ENCODE results near the gene ALDH1A1. TPM values are rescaled to one million over a fixed set of nuclear protein-coding genes. Genes with fewer than 3 reads are reported as not detected.

The ALDH1A1 gene
- total RNA-seq, 1 experiment from 2014 or later = 1.9 TPM

DNA sequence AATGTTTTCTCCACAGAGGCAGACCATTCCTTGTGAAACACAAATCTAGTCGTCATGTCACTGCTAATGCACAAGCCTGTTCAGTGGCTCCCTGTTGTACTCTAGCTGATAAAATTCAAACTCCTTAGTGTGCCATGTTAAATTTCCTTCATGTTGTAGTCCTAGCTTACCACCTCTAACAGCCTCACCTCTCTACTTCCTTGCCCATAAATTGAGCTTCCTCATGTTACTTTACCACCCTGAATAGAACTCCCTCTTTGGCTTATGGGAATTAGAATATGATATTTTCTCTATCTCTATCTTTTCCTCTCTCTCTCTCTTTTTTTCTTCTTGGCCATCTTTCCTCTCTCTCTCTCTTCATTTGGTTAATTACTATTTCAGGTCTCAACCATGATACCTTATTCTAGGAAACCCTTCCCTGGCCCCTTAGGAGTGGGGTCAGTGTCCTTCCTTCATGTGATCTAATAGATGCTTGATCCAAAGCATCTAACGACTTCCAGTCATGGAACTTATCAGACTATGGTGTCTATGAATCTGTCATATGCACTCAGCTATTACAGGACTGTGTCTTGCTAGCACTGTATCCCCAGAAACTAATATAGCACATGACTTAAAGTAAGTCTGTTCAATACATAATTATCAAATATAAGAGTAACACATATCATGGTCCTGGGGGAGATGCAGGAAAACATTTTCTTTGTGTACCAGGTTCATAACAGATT lies 31.5 kb upstream of the ALDH1A1 start:
- ATAC-seq = no peak
- Mint-ChIP-seq H3K4me3 (no peak overlapping the region), H3K27ac (no peak overlapping the region), H3K27me3 (ENCODE audit: low read depth) (no peaks in the 10 kb centered on the region), H3K4me1 (peaks cover 2% of the 10 kb centered on the region), H3K36me3 (no peaks in the 10 kb centered on the region), H3K9me3 (no peaks in the 10 kb centered on the region)
- ChIA-PET CTCF (no interaction called here), POLR2A (interaction anchor here (0.6 kb wide), 1 partner anchor 919 kb away, joined by 5 read pairs; no protein-coding TSS in a partner anchor)
- no peak for DNase-seq (ENCODE audit: low spot score)
- no peak for TF ChIP-seq FOXJ3 (CRISPR knock-in tag; IDR thresholded peaks at IDR 0.05; ENCODE audit: borderline replicate concordance)
- TF ChIP-seq SP1 (CRISPR knock-in tag; conservative IDR thresholded peaks at IDR 0.05) = no peak
- TF ChIP-seq ATF1 (CRISPR knock-in tag; IDR thresholded peaks at IDR 0.05) = no peak
- TF ChIP-seq ATF6 (CRISPR knock-in tag; IDR thresholded peaks at IDR 0.05) = no peak
- no peak for TF ChIP-seq GRHL2 (CRISPR knock-in tag; IDR thresholded peaks at IDR 0.05; ENCODE audit: insufficient replicate concordance, severe bottlenecking)
- TF ChIP-seq, protein P1, sequence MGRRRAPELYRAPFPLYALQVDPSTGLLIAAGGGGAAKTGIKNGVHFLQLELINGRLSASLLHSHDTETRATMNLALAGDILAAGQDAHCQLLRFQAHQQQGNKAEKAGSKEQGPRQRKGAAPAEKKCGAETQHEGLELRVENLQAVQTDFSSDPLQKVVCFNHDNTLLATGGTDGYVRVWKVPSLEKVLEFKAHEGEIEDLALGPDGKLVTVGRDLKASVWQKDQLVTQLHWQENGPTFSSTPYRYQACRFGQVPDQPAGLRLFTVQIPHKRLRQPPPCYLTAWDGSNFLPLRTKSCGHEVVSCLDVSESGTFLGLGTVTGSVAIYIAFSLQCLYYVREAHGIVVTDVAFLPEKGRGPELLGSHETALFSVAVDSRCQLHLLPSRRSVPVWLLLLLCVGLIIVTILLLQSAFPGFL (CRISPR knock-in tag; IDR thresholded peaks at IDR 0.05; ENCODE audit: borderline replicate concordance) = no peak
- no peak for TF ChIP-seq GABPB1 (CRISPR knock-in tag; IDR thresholded peaks at IDR 0.05)
- no peak for TF ChIP-seq CBFB (CRISPR knock-in tag; IDR thresholded peaks at IDR 0.05; ENCODE audit: low read depth)
- no peak for TF ChIP-seq ZNF138 (CRISPR knock-in tag; conservative IDR thresholded peaks at IDR 0.05)
- TF ChIP-seq CREM (CRISPR knock-in tag; IDR thresholded peaks at IDR 0.05) = no peak
- no peak for TF ChIP-seq IRF1 (CRISPR knock-in tag; IDR thresholded peaks at IDR 0.05)
- no peak for TF ChIP-seq NFYB (CRISPR knock-in tag; conservative IDR thresholded peaks at IDR 0.05; ENCODE audit: low read depth)
- no peak for TF ChIP-seq ZNF396 (CRISPR knock-in tag; IDR thresholded peaks at IDR 0.05; ENCODE audit: borderline replicate concordance)

DNA sequence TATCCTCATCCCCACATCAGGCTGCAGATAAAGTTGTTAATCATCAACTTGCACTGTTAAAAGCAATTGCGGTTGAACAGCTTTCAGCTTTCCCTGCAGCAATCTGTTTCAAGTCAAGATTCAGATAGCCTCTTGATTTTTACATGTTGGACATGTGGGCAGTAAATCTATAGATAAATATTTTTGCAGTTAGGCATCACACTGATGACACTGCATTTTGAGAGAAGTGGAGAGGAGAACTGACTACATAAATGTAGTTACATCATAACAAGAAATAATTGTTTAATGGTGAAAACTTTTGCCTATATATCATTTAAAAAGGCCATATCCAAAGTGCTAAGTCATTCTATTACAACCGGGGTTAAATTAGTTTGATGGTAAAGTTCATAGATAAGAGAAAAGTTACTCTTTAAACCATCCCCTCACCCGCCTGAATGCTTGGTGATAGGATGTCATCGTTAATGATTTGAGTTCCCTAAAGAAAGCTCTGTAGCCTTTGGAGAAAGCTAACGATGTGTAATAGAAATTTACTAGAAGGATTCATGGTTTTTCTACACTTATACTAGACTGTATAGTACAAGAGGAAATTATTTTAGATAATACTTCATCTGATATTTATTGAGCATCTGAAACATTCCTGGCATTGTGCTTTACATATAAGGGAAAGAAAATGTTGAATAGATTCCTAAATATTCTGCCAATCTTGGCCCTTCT lies 30.8 kb upstream of the ALDH1A1 start:
- no peaks in the 10 kb centered on the region for H3K36me3 Mint-ChIP-seq
- H3K27me3 Mint-ChIP-seq (ENCODE audit: low read depth) = no peaks in the 10 kb centered on the region
- no peak for TF ChIP-seq MYBL2 (CRISPR knock-in tag; IDR thresholded peaks at IDR 0.05)
- TF ChIP-seq, protein P2, sequence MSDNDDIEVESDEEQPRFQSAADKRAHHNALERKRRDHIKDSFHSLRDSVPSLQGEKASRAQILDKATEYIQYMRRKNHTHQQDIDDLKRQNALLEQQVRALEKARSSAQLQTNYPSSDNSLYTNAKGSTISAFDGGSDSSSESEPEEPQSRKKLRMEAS (CRISPR knock-in tag; IDR thresholded peaks at IDR 0.05) = no peak
- TF ChIP-seq NFE2L1 (CRISPR knock-in tag; IDR thresholded peaks at IDR 0.05) = no peak
- TF ChIP-seq JAZF1 (CRISPR knock-in tag; IDR thresholded peaks at IDR 0.05) = no peak
- TF ChIP-seq FOXJ3 (CRISPR knock-in tag; IDR thresholded peaks at IDR 0.05; ENCODE audit: borderline replicate concordance) = no peak
- TF ChIP-seq NR1H2 (CRISPR knock-in tag; IDR thresholded peaks at IDR 0.05) = no peak
- TF ChIP-seq E2F5 (CRISPR knock-in tag; IDR thresholded peaks at IDR 0.05) = no peak
- no peak for TF ChIP-seq SMAD4 (CRISPR knock-in tag; IDR thresholded peaks at IDR 0.05)
- no peak for TF ChIP-seq AFF4 (CRISPR knock-in tag; IDR thresholded peaks at IDR 0.05; ENCODE audit: borderline replicate concordance)
- TF ChIP-seq ATF1 (CRISPR knock-in tag; IDR thresholded peaks at IDR 0.05) = no peak
- TF ChIP-seq HMGA2 (CRISPR knock-in tag; IDR thresholded peaks at IDR 0.05) = no peak
- no peaks in the 10 kb centered on the region for H3K9me3 Mint-ChIP-seq
- CTCF ChIA-PET = no interaction called here
- POLR2A ChIA-PET = no interaction called here
- DNase-seq (ENCODE audit: low spot score) (no peak), ATAC-seq (no peak)
- no peak overlapping the region for H3K4me3 Mint-ChIP-seq
- no peak overlapping the region; the same call in 1 of the 2 replicates for H3K27ac Mint-ChIP-seq
- peaks cover 5% of the 10 kb centered on the region for H3K4me1 Mint-ChIP-seq
